Measurements from ENCODE around the gene PRCP. TPM values are rescaled to one million over a fixed set of nuclear protein-coding genes. Genes with fewer than 3 reads are reported as not detected.
A peak's percentile ranks its signal among the peaks of the same experiment; 100 is the strongest.
"Not testable (repeated sequence)": the region's sequence is repeated elsewhere in the genome, so short reads cannot be mapped to it uniquely, and the experiment has no call there.

The PRCP gene
- 48.8 TPM for polyA plus RNA-seq

GRCh38 chr11:82900277-82901164, at the start of gene PRCP:
Gene PRCP, minus strand, starts transcription at chr11:82900430. Its CDS starts 28 bp downstream, at chr11:82900402.
- H3K27ac Mint-ChIP-seq, result peak within 1 kb of the TSS; percentile 85 to 99 (median 95)
- H3K27me3 Mint-ChIP-seq, result no peaks in the 10 kb centered on the region
- H3K4me1 Mint-ChIP-seq, result peaks cover 16 to 38% (median 33%) of the 10 kb centered on the region in 3 donors
- H3K9me3 Mint-ChIP-seq, result peaks cover 0 to 8% (median 0%) of the 10 kb centered on the region in 3 donors
- no peaks in the 10 kb centered on the region for H3K36me3 Mint-ChIP-seq
- H3K4me3 Mint-ChIP-seq, result peak within 1 kb of the TSS; percentile 84 to 100 (median 99)

GRCh38 chr11:82949352-82949751, 49.1 kb upstream of the PRCP start:
- H3K9me3 Mint-ChIP-seq, result peaks cover 7 to 18% (median 12%) of the 10 kb centered on the region in 3 donors
- H3K27ac Mint-ChIP-seq, result no peak overlapping the region
- peaks cover 12 to 29% (median 19%) of the 10 kb centered on the region in 3 donors for H3K4me1 Mint-ChIP-seq

GRCh38 chr11:82945682-82946081, 45.5 kb upstream of the PRCP start:
- no peak overlapping the region for H3K27ac Mint-ChIP-seq
- no peak overlapping the region for H3K4me3 Mint-ChIP-seq
- no peaks in the 10 kb centered on the region for H3K27me3 Mint-ChIP-seq
- peaks cover 2 to 12% (median 2%) of the 10 kb centered on the region in 3 donors for H3K9me3 Mint-ChIP-seq
- peaks cover 2 to 15% (median 4%) of the 10 kb centered on the region in 3 donors for H3K4me1 Mint-ChIP-seq
- H3K36me3 Mint-ChIP-seq, result peaks cover 4% of the 10 kb centered on the region

More at GRCh38 chr11:82949352-82949751, 49.1 kb upstream of the PRCP start:
- Mint-ChIP-seq H3K27me3 (no peaks in the 10 kb centered on the region), H3K36me3 (peaks cover 13% of the 10 kb centered on the region), H3K4me3 (no peak overlapping the region)

GRCh38 chr11:82945041-82945440, 44.8 kb upstream of the PRCP start:
- H3K4me3 Mint-ChIP-seq, H3K36me3 Mint-ChIP-seq, H3K27me3 Mint-ChIP-seq, H3K27ac Mint-ChIP-seq: not testable (repeated sequence)
- H3K4me1 Mint-ChIP-seq, result peaks cover 2 to 15% (median 4%) of the 10 kb centered on the region in 3 donors
- peaks cover 2 to 13% (median 3%) of the 10 kb centered on the region in 3 donors for H3K9me3 Mint-ChIP-seq

GRCh38 chr11:82944198-82944597, 44.0 kb upstream of the PRCP start:
- H3K9me3 Mint-ChIP-seq, result peaks cover 2 to 13% (median 3%) of the 10 kb centered on the region in 3 donors
- H3K4me3 Mint-ChIP-seq, result no peak overlapping the region
- H3K27me3 Mint-ChIP-seq, result no peaks in the 10 kb centered on the region
- no peak overlapping the region for H3K27ac Mint-ChIP-seq
- peaks cover 2 to 15% (median 4%) of the 10 kb centered on the region in 3 donors for H3K4me1 Mint-ChIP-seq
- peaks cover 5% of the 10 kb centered on the region for H3K36me3 Mint-ChIP-seq

GRCh38 chr11:82943430-82943829, 43.2 kb upstream of the PRCP start:
- peaks cover 2 to 15% (median 4%) of the 10 kb centered on the region in 3 donors for H3K4me1 Mint-ChIP-seq
- not testable (repeated sequence) for H3K36me3 Mint-ChIP-seq, H3K27ac Mint-ChIP-seq, H3K4me3 Mint-ChIP-seq, H3K27me3 Mint-ChIP-seq
- peaks cover 2 to 13% (median 3%) of the 10 kb centered on the region in 3 donors for H3K9me3 Mint-ChIP-seq

- peaks cover 2 to 13% (median 3%) of the 10 kb centered on the region in 3 donors for H3K9me3 Mint-ChIP-seq
- no peak overlapping the region for H3K4me3 Mint-ChIP-seq
- no peak overlapping the region for H3K27ac Mint-ChIP-seq
- peaks cover 2 to 15% (median 4%) of the 10 kb centered on the region in 3 donors for H3K4me1 Mint-ChIP-seq
- H3K36me3 Mint-ChIP-seq, result peaks cover 5% of the 10 kb centered on the region
- no peaks in the 10 kb centered on the region for H3K27me3 Mint-ChIP-seq
These were observed 42.1 kb upstream of the PRCP start for GRCh38 chr11:82942376-82942775.

GRCh38 chr11:82939456-82939855, 39.2 kb upstream of the PRCP start:
- Mint-ChIP-seq H3K36me3 (peaks cover 5% of the 10 kb centered on the region), H3K27ac (peak overlapping the region in 1 of 3 donors; percentile 37), H3K4me3 (no peak overlapping the region), H3K27me3 (no peaks in the 10 kb centered on the region), H3K9me3 (peaks cover 0 to 13% (median 3%) of the 10 kb centered on the region in 3 donors), H3K4me1 (peaks cover 0 to 2% (median 0%) of the 10 kb centered on the region in 3 donors)

GRCh38 chr11:82937554-82937953, 37.3 kb upstream of the PRCP start:
- Mint-ChIP-seq H3K27ac (no peak overlapping the region), H3K27me3 (no peaks in the 10 kb centered on the region), H3K4me1 (peaks cover under 1 to 5% (median 3%) of the 10 kb centered on the region in 3 donors), H3K9me3 (peaks cover 0 to 13% (median 3%) of the 10 kb centered on the region in 3 donors), H3K36me3 (peaks cover 7% of the 10 kb centered on the region), H3K4me3 (no peak overlapping the region)

GRCh38 chr11:82936261-82936660, 36.0 kb upstream of the PRCP start:
- Mint-ChIP-seq H3K27ac (no peak overlapping the region), H3K27me3 (no peaks in the 10 kb centered on the region), H3K9me3 (peaks cover 0 to 7% (median 3%) of the 10 kb centered on the region in 3 donors), H3K4me3 (no peak overlapping the region), H3K36me3 (peaks cover 4% of the 10 kb centered on the region), H3K4me1 (peaks cover 7 to 15% (median 8%) of the 10 kb centered on the region in 3 donors)

- no peaks in the 10 kb centered on the region for H3K9me3 Mint-ChIP-seq
- H3K27me3 Mint-ChIP-seq, result no peaks in the 10 kb centered on the region
- H3K4me3 Mint-ChIP-seq, result no peak overlapping the region
- peak overlapping the region in 1 of 3 donors; percentile 39 for H3K27ac Mint-ChIP-seq
- H3K36me3 Mint-ChIP-seq, result peaks cover 2% of the 10 kb centered on the region
- peaks cover 20 to 39% (median 27%) of the 10 kb centered on the region in 3 donors for H3K4me1 Mint-ChIP-seq
These were observed 32.3 kb upstream of the PRCP start for GRCh38 chr11:82932564-82932963.

GRCh38 chr11:82930734-82931133, 30.5 kb upstream of the PRCP start:
- no peaks in the 10 kb centered on the region for H3K27me3 Mint-ChIP-seq
- no peak overlapping the region for H3K27ac Mint-ChIP-seq
- H3K4me1 Mint-ChIP-seq, result peaks cover 26 to 46% (median 32%) of the 10 kb centered on the region in 3 donors
- H3K9me3 Mint-ChIP-seq, result no peaks in the 10 kb centered on the region
- peak overlapping the region in 2 of 4 donors; percentile 54 to 75 for H3K4me3 Mint-ChIP-seq
- H3K36me3 Mint-ChIP-seq, result peaks cover 2% of the 10 kb centered on the region

GRCh38 chr11:82930229-82930628, 30.0 kb upstream of the PRCP start:
- Mint-ChIP-seq H3K27ac (peak overlapping the region in 2 of 3 donors; percentile 69 to 79), H3K27me3 (no peaks in the 10 kb centered on the region), H3K4me3 (peak overlapping the region in 3 of 4 donors; percentile 30 to 88 (median 83)), H3K4me1 (peaks cover 26 to 46% (median 32%) of the 10 kb centered on the region in 3 donors), H3K9me3 (no peaks in the 10 kb centered on the region), H3K36me3 (peaks cover 2% of the 10 kb centered on the region)

GRCh38 chr11:82929121-82929520, 28.9 kb upstream of the PRCP start:
- Mint-ChIP-seq H3K9me3 (no peaks in the 10 kb centered on the region), H3K4me1 (peaks cover 29 to 47% (median 37%) of the 10 kb centered on the region in 3 donors), H3K27ac (peak overlapping the region in 1 of 3 donors; percentile 69), H3K36me3 (peaks cover 2% of the 10 kb centered on the region), H3K27me3 (no peaks in the 10 kb centered on the region), H3K4me3 (peak overlapping the region in 2 of 4 donors; percentile 83 to 88)

- Mint-ChIP-seq H3K9me3 (no peaks in the 10 kb centered on the region), H3K4me1 (peaks cover 39 to 53% (median 49%) of the 10 kb centered on the region in 3 donors), H3K4me3 (peak overlapping the region in 2 of 4 donors; percentile 38 to 85)
These were observed 27.1 kb upstream of the PRCP start for GRCh38 chr11:82927264-82927880.

More at GRCh38 chr11:82927264-82927880, 27.1 kb upstream of the PRCP start:
- no peaks in the 10 kb centered on the region for H3K36me3 Mint-ChIP-seq
- H3K27me3 Mint-ChIP-seq, result no peaks in the 10 kb centered on the region
- peak overlapping the region in 1 of 3 donors; percentile 25 for H3K27ac Mint-ChIP-seq

Measured in IgD-negative memory B cell (primary cell).